Stomach (tissue), 9 donors: ENCODE measurements around the gene RHPN2. TPM values are rescaled to one million over a fixed set of nuclear protein-coding genes. Genes with fewer than 3 reads are reported as not detected.
"Not testable (repeated sequence)": the region's sequence is repeated elsewhere in the genome, so short reads cannot be mapped to it uniquely, and the experiment has no call there.

Source experiments
- DNase-seq, 2 donors: peaks; one replicate each; pipeline versions ENCODE4 v3.0.0 to v3.0.0-alpha.2; 2013 to 2019
- H3K27ac ChIP-seq, 5 donors: fragments of 200-600 bp in 4 of 5; sonication (generic) in 4 of 5; one replicate each; pipeline ENCODE4 v1.5.1; 2013 to 2019; ENCODE audit warnings: mild to moderate bottlenecking in 1 of 5, moderate library complexity in 1 of 5
- H3K27me3 ChIP-seq, 3 donors: fragments of 200-600 bp; sonication (generic); one replicate each; pipeline ENCODE4 v1.5.1; 2017 to 2019; ENCODE audit warnings: mixed run types in 1 of 3
- H3K36me3 ChIP-seq, 4 donors: fragments of 200-600 bp; sonication (generic); 1 replicate in 3 of 4; 2 replicates in 1 of 4; pipeline ENCODE4 v1.5.1; 2016 to 2019
- H3K4me1 ChIP-seq, 4 donors: fragments of 200-600 bp; sonication (generic); one replicate each; pipeline ENCODE4 v1.5.1; 2016 to 2019
- H3K4me3 ChIP-seq, 4 donors: fragments of 200-600 bp; sonication (generic) in 3 of 4; one replicate each; pipeline ENCODE4 v1.5.1; 2016 to 2019; ENCODE audit warnings: mild to moderate bottlenecking in 1 of 4
- H3K9me3 ChIP-seq, 4 donors: fragments of 200-600 bp; sonication (generic); one replicate each; pipeline ENCODE4 v1.5.1; 2016 to 2019
- EP300 ChIP-seq: sonication (generic); formaldehyde crosslinking; IDR thresholded peaks from one replicate; pipeline ENCODE4 v1.6.1; 2017; ENCODE audit warnings: antibody characterized with exemption
- POLR2A ChIP-seq, 4 donors: fragments of 450-650 bp; IDR thresholded peaks; one replicate each; pipeline ENCODE4 v1.6.1; 2016; ENCODE audit warnings: antibody characterized with exemption in 4 of 4, control low read depth in 2 of 4, mild to moderate bottlenecking in 1 of 4, moderate library complexity in 1 of 4
- POLR2AphosphoS5 ChIP-seq, 3 donors: sonication (generic); formaldehyde crosslinking; IDR thresholded peaks; one replicate each; pipeline ENCODE4 v1.6.1; 2016; ENCODE audit warnings: antibody characterized with exemption in 3 of 3
- WGBS, 5 donors: extraction: QIAGEN DNeasy Blood & Tissue Kit in 3 of 5; methylation state at CpG; one replicate each; pipeline versions ENCODE4 v1.1.5 to v1.1.7; 2013 to 2018; 5-methylcytosine and 5-hydroxymethylcytosine counted together
- intact Hi-C: fragments of 100-400 bp; cut with DNase I; formaldehyde crosslinking; loops from one replicate; pipeline ENCODE4 v1.15.1; 2023; ENCODE audit warnings: low total_unique reads
- polyA plus RNA-seq, 3 donors: library from polyadenylated mRNA; stranded (reverse); fragments of 200-250 nt; gene quantifications; one replicate each; pipeline ENCODE4 v1.2.3, GENCODE V29; 2013
- total RNA-seq, 5 donors: library from RNA; depleted of rRNA; stranded (reverse); fragments of >200 nt; gene quantifications; one replicate each; pipeline versions ENCODE4 v1.1.0 to v1.2.3, GENCODE V29; 2014 to 2016
- TF ChIP-seq, protein P1 (sequence below), 7 experiments: fragments of 450-650 bp in 4 of 7; fragments of 200-600 bp in 3 of 7; sonication (generic) in 3 of 7; IDR thresholded peaks; one replicate each; pipeline ENCODE4 v1.5.1; 2016 to 2019; ENCODE audit warnings: antibody characterized with exemption in 7 of 7, control low read depth in 2 of 7, mild to moderate bottlenecking in 1 of 7
- donor health status: healthy with polysubstance abuse.
- donor health status: Bipolar disorder and iron deficiency.
- donor health status: healthy.

The RHPN2 gene
- total and polyA plus RNA-seq, 8 donors: 2.4 to 73.5 (median 36.0) TPM

DNA sequence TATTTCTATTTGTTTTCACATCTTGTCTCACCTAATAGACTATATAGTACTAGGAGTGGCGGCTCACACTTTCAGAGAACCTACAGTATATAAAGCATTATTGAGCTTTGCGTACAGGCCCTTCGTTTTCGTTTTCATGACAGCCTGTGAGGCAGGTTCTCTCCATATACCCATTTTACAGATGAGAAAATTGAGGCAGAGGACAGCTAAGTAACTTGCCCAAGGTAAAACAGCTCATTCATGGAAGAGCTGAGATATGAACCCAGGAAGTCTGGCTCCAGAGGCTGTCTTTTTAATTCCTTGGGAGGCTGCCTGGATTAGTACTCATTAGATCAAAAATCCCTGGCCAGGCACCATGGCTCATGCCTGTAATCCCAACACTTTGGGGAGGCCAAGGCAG is 63.8 kb downstream of the RHPN2 start:
- H3K4me1 ChIP-seq: peaks cover 0 to 7% (median 3%) of the 10 kb centered on the region in 4 donors
- H3K36me3 ChIP-seq: peaks cover 5 to 63% (median 48%) of the 10 kb centered on the region in 4 donors
- no peaks in the 10 kb centered on the region for H3K9me3 ChIP-seq
- WGBS, 5 donors: 90 to 94% (median 91%) methylated on average over 4 of the region's 4 CpGs
- intact Hi-C loops: no loop called here
- DNase-seq: no peak
- H3K4me3 ChIP-seq: no peak overlapping the region
- no peaks in the 10 kb centered on the region for H3K27me3 ChIP-seq
- TF ChIP-seq POLR2AphosphoS5 (IDR thresholded peaks at IDR 0.05): no peak
- no peak for TF ChIP-seq EP300
- TF ChIP-seq, protein P1, sequence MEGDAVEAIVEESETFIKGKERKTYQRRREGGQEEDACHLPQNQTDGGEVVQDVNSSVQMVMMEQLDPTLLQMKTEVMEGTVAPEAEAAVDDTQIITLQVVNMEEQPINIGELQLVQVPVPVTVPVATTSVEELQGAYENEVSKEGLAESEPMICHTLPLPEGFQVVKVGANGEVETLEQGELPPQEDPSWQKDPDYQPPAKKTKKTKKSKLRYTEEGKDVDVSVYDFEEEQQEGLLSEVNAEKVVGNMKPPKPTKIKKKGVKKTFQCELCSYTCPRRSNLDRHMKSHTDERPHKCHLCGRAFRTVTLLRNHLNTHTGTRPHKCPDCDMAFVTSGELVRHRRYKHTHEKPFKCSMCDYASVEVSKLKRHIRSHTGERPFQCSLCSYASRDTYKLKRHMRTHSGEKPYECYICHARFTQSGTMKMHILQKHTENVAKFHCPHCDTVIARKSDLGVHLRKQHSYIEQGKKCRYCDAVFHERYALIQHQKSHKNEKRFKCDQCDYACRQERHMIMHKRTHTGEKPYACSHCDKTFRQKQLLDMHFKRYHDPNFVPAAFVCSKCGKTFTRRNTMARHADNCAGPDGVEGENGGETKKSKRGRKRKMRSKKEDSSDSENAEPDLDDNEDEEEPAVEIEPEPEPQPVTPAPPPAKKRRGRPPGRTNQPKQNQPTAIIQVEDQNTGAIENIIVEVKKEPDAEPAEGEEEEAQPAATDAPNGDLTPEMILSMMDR (IDR thresholded peaks at IDR 0.05): no peak
- no peak for TF ChIP-seq POLR2A (IDR thresholded peaks at IDR 0.05)
- H3K27ac ChIP-seq: no peak overlapping the region

DNA sequence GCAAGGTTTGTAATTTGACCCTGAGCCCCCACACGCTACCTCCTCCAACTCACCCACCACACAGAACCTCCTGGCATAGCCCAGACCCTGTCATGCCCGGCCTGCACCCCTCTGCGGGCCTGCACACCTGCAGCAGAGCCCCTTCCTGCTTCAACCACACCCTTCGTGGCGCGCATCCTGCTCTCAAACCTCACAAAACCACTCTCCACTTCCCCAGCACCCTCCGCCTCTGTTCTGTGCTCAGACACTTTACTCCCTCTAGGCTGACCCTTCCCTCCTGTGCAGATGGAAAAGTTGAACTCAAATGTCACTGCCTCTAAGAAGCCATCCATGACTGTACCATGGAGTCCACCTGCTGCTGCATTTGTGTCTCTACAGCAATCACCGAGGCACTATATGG is 64.2 kb downstream of the RHPN2 start:
- H3K36me3 ChIP-seq: peaks cover 5 to 65% (median 50%) of the 10 kb centered on the region in 4 donors
- H3K4me1 ChIP-seq: peaks cover 0 to 7% (median under 1%) of the 10 kb centered on the region in 4 donors
- TF ChIP-seq EP300: no peak
- TF ChIP-seq POLR2A (IDR thresholded peaks at IDR 0.05): no peak
- TF ChIP-seq, protein P1 (IDR thresholded peaks at IDR 0.05): no peak
- no peak for TF ChIP-seq POLR2AphosphoS5 (IDR thresholded peaks at IDR 0.05)
- H3K27me3 ChIP-seq: no peaks in the 10 kb centered on the region
- no peak overlapping the region for H3K4me3 ChIP-seq
- DNase-seq: no peak
- no peaks in the 10 kb centered on the region for H3K9me3 ChIP-seq
- 70 to 84% (median 81%) methylated on average over 8 of the region's 8 CpGs for WGBS, 5 donors
- intact Hi-C loops: no loop called here
- H3K27ac ChIP-seq: no peak overlapping the region

DNA sequence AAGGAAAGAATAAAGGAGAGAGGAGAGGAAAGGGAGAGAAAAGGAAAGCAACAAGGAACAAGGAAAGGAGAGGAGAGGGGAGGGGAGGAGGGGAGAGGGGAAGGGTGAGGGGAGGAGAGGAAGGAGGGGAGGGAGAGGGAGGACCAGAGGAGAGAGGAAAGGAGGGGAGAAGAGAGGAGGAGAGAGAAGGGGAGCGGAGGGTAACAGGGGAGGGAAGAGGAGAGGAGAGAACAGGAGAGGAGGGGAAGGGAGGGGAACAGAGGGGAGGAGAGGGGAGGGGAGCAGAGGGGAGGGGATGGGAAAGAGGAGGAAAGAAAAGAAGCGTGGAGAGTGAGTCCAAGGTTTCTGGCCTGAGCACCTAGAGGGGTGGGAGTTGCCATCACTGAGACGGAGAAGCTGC is 66.0 kb downstream of the RHPN2 start:
- no peak overlapping the region for H3K27ac ChIP-seq
- WGBS, 5 donors: 72 to 87% (median 82%) methylated on average over 3 of the region's 3 CpGs
- DNase-seq: no peak
- TF ChIP-seq POLR2A (IDR thresholded peaks at IDR 0.05) (no peak), EP300 (no peak), POLR2AphosphoS5 (IDR thresholded peaks at IDR 0.05) (no peak)
- TF ChIP-seq, protein P1 (IDR thresholded peaks at IDR 0.05): no peak
- H3K27me3 ChIP-seq: no peaks in the 10 kb centered on the region
- intact Hi-C loops: no loop called here
- H3K36me3 ChIP-seq: peaks cover 9 to 80% (median 68%) of the 10 kb centered on the region in 4 donors
- H3K4me1 ChIP-seq: peaks cover 0 to 7% (median 0%) of the 10 kb centered on the region in 4 donors
- no peak overlapping the region for H3K4me3 ChIP-seq
- no peaks in the 10 kb centered on the region for H3K9me3 ChIP-seq

DNA sequence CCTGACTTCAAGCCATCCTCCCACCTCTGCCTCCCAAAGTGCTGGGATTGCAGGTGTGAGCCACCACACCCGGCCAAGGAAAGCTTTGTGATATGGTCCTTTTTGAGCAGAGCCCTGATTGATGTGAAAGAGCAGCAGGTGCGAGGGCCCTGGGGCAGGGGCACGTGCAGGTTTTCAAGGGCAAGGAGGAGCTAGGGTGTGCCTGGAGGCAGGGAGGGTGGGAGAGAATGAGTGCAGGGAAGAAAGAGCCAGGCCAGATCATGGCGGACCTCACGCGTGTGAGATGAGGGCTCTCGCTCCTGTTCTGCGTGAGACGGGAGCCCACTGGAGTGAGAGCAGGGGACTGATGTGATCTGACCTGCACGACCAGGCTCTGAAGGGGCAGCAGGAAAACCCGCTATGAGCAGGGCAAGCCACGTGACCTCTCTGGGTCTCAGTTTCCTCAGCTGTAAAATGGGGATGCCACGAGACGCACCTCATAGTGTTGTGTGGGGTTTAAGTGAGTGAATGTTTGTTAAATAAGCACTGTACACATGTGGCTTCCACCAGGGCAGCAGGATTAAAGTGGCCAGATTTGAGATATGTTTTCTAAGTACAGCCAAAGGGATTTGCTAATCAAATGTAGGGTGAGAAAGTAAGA is 66.9 kb downstream of the RHPN2 start:
- no peak overlapping the region for H3K4me3 ChIP-seq
- TF ChIP-seq EP300 (no peak), POLR2AphosphoS5 (IDR thresholded peaks at IDR 0.05) (no peak), POLR2A (IDR thresholded peaks at IDR 0.05) (no peak)
- TF ChIP-seq, protein P1 (IDR thresholded peaks at IDR 0.05): no peak
- no peaks in the 10 kb centered on the region for H3K9me3 ChIP-seq
- WGBS, 5 donors: 87 to 95% (median 93%) methylated on average over 14 of the region's 14 CpGs
- peaks cover 11 to 89% (median 72%) of the 10 kb centered on the region in 4 donors for H3K36me3 ChIP-seq
- H3K4me1 ChIP-seq: peaks cover 0 to 7% (median 0%) of the 10 kb centered on the region in 4 donors
- intact Hi-C loops: no loop called here
- no peak overlapping the region for H3K27ac ChIP-seq
- DNase-seq: no peak
- H3K27me3 ChIP-seq: no peaks in the 10 kb centered on the region

DNA sequence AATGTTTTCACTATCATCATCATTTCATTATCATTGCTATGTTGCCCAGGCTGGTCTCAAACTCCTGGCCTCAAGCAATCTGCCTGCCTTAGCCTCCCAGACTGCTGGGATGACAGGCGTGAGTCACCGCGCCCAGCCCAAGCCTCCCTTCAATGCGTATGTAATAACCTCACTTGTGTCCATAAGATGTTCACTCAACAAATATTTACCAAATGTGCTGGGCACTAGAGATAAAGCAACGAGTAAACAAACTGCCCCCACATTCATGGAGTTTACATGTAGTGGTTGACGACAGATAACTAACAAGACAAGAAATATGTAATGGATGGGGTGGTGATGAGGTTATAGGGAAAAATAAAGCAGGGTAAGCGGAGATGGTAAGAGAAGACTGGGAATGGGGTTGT is 67.6 kb downstream of the RHPN2 start:
- H3K4me1 ChIP-seq, intact Hi-C loops, H3K4me3 ChIP-seq, H3K27ac ChIP-seq, H3K9me3 ChIP-seq, H3K27me3 ChIP-seq: not testable (repeated sequence)
- peak in 1 of 2 donors; percentile 40 for DNase-seq
- H3K36me3 ChIP-seq: peaks cover 10 to 89% (median 73%) of the 10 kb centered on the region in 4 donors
- 45 to 65% (median 54%) methylated on average over 7 of the region's 7 CpGs for WGBS, 5 donors

DNA sequence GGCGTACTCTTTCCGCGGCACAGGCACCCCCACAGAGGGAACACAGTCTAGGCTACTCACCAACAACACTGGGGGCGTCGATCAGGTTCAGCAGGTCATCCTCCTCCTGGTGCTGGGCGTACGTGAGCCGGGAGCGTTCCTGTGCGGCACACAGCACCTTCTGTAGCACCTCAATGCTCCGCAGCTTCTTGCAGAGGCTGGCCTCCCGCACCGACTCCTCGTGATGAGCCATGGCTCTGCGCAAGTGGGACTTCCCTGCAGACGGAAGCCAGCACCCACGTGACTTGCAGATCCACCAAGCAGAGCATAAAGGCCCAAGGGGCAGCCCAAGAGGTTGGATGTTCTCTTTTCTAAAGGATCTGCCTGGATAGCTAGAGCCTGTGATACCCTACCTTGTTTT is 68.7 kb downstream of the RHPN2 start:
- H3K4me1 ChIP-seq, intact Hi-C loops, H3K4me3 ChIP-seq, H3K27me3 ChIP-seq, H3K9me3 ChIP-seq, H3K27ac ChIP-seq, DNase-seq: not testable (repeated sequence)
- 85 to 95% (median 89%) methylated on average over 4 to 17 of the region's 17 CpGs for WGBS, 5 donors
- H3K36me3 ChIP-seq: peaks cover 12 to 89% (median 74%) of the 10 kb centered on the region in 4 donors
